ENCODE data around the gene GZMM.

DNA sequence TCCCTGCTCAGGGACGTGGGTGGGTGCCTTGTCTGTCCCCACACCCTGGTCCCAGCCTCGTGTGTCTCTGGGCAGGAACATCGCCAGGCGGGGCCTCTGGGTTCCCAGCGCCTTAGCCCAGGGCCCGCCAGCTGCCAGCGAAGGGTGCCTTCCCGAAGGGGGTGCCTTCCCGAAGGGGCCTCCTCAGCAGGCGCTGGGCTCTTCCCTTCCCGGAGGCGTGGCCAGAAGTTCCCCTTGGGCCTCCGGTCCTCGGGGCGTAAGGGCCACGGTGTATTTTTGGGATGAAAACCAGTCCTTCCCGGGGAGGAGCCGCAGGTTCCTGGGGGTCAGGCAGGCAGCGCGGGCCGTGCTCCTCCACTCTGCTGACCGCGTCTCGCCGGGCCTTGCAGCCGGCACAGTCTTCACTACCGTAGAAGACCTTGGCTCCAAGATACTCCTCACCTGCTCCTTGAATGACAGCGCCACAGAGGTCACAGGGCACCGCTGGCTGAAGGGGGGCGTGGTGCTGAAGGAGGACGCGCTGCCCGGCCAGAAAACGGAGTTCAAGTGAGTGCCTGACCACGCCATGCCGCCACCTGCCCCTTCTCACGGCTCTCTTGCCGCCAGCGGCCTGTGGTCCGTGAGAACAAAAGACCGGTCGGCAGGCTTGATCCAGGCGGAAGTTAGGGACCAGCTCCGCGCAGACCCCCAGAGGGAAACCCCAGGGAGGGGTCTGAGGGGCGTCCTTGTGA, 35.4 kb downstream of the GZMM start:
- TF ChIP-seq, protein P1, sequence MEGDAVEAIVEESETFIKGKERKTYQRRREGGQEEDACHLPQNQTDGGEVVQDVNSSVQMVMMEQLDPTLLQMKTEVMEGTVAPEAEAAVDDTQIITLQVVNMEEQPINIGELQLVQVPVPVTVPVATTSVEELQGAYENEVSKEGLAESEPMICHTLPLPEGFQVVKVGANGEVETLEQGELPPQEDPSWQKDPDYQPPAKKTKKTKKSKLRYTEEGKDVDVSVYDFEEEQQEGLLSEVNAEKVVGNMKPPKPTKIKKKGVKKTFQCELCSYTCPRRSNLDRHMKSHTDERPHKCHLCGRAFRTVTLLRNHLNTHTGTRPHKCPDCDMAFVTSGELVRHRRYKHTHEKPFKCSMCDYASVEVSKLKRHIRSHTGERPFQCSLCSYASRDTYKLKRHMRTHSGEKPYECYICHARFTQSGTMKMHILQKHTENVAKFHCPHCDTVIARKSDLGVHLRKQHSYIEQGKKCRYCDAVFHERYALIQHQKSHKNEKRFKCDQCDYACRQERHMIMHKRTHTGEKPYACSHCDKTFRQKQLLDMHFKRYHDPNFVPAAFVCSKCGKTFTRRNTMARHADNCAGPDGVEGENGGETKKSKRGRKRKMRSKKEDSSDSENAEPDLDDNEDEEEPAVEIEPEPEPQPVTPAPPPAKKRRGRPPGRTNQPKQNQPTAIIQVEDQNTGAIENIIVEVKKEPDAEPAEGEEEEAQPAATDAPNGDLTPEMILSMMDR (conservative IDR thresholded peaks at IDR 0.05) = no peak
- no peak for TF ChIP-seq ZFX (IDR thresholded peaks at IDR 0.05)
